Measurements from ENCODE around the gene SEC14L3.

The SEC14L3 gene

DNA sequence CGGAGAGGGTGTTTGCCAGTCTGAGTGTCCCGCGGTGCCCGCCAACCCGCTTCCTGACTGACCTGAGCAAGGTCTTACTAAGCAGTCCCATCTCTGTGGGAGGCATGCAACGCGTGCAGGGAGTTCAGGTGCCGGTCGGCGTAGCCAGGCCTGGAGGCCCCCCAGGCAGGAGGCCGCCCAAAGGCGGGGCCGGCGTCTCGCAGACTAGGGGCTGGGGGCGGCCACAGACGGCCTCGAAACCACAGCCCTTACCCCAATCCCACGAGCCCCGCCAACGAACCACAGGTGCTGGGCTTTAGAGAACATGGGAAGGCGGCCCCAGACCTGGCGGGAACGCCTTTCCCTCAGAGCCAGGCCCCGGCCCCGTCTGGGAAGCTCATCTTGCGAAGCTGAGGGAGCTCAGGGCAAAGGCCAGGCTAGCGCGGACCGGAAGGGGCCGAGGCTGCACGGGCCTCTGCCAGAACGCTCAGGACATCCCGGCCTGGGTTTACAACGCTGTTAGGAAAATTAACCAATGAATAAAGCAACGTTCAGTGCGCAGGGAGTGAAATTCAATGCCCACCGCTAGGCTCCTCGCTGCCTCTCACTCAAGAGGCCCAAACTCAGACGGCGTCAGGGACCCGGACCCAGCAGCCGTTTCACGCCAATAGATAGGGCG lies 48.4 kb downstream of the SEC14L3 start:
- no peak for DNase-seq (ENCODE audit: low read depth)

DNA sequence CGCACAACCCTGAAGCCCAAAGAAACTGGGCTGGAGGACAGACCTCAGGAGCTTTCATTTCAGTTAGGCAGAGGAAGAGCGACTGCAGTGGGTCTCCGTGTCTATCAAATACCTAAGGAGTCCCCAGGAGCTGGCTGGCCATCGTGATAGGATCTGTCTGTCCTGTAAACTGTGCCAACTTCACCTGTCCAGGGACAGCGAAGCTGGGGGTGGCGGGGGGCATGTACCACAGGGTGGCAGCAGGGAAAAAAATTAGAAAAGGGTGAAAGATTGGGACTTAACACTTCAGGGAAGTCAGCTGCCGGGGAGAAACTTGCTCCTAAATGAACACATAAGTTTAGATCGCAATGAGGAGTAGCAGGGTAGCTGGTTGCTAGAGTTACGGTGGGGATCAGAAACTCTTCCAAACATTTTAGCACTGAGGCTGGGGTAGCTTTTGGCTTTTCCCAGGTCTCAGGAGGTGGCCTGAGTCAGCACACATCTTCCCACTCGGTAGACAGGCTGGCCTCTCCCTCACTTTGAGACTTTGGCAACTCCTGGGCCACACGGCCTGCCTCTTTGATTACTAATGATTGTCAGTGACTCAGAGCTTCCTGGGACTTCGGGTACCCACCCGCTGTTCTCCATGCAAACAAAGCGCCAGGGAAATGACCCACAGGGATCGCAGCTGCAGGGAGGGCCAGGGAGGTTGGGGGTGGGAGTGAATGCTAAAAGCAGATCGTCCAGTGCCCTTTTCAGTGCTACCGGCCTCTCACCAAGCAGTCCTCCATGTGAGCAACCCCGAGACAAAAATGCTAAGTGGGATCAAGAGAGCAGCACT lies 49.1 kb downstream of the SEC14L3 start:
- DNase-seq (ENCODE audit: low read depth), result peak; percentile 82

GRCh38 chr22:30421695-30422480 lies 49.9 kb downstream of the SEC14L3 start:
- DNase-seq (ENCODE audit: low read depth), result no peak

- DNase-seq (ENCODE audit: low read depth), result no peak
Measured at GRCh38 chr22:30420347-30421125, 51.3 kb downstream of the SEC14L3 start.

DNA sequence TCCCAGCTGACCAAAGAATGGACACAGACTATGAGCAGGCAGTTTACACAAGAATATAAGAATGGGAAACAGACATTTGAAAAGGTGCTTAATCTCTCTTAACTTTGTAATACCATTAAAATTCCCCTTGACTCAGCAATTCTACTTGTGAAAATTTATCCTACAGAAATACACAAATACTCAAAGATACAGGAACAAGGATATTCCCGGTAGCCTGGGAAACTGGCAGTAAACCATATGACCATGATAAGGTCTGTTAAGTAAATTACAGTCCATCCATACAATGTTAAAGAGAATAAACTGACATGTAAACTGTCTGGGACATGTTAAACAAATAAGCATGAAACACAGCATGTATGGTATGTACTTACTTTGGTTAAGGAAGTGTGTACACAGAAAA lies 55.0 kb downstream of the SEC14L3 start:
- no peak for DNase-seq (ENCODE audit: low read depth)

- no peak for DNase-seq (ENCODE audit: low read depth)
Measured at GRCh38 chr22:30416403-30416802, 55.4 kb downstream of the SEC14L3 start.

DNA sequence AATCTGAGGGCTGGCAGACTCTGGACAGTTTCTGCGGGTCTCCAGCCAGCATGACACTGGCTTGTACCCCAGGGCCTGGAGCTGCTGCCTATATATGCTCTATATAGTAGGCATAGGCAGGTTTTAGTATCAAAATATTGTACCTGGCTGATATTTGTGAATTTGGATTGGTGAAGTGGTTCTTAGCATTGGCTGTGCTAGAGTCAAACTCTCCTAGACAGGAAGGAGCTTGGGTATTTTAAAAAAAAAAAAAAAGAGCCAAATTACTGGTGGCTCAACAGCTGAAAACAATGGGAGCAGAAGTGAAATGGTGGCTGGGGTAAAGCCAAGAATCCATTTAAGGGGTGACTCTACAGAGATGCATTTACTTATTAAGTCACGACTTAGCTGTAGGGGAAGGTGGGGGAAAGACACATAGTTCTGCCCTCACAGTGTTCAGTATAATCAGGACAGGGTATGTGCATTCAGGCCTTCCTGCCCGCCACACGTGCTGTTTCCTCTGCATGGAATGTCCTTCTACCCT lies 57.2 kb downstream of the SEC14L3 start:
- DNase-seq (ENCODE audit: low read depth), result no peak

DNA sequence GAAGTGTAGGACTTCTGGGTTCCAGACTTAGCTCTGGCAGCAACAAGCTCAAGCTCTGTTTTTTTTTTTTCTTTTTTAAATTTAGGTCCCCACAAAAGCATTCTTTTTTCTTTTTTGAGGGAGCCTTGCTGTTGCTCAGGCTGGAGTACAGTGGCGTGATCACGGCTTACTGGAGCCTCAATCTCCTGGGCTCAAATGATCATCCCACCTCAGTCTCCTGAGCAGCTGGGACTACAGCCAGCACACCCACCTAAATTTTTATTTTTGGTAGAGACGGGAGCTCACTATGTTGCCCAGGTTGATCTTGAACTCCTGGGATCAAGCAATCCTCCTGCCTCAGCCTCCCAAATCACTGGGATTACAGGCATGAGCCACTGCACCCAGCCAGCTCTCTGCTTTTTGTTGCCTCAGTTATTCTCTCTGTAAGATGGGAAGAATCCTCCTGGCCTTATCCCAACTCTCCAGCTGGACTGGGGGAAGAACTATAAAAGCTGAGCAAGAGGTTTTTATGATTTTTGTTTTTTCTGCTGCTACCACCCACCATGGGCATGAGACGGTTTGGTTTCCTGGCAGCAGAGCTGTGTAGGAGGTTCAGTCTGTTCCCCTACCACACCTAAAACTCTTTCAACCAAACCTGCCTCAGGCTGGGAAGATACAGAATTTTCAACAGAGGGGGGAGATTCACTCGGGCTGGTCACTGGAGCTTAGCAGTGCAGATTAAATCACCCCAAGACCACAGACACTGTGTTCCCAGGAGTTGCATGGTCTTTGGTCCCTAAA lies 57.9 kb downstream of the SEC14L3 start:
- no peak for DNase-seq (ENCODE audit: low read depth)

- no peak for DNase-seq (ENCODE audit: low read depth)
Measured at GRCh38 chr22:30413001-30413400, 58.8 kb downstream of the SEC14L3 start.

DNA sequence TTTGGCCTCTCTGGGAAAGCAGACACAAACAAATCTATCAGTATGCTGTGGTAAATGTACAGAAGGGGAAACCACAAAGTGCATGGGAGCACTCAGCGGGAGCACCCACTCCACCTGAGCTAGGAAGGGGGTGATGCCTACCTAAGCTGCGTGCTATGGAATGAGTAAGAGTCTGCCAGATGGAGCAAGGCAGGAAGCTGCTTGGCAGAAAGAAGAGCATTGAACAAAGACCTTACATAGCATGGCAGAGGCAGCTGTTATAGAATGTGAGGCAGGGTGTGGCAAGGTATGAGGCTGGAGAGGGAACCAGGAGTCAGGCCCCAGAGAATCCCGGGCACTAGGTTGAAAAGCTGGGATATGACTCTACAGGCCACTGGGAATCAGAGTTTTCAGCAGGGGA lies 60.0 kb downstream of the SEC14L3 start:
- no peak for DNase-seq (ENCODE audit: low read depth)
